Stimulated activated CD8-positive, alpha-beta memory T cell treated with anti-CD3 and anti-CD28 coated beads, Interleukin-12 subunit alpha, Interleukin-12 subunit beta, amount 100 ng/mL, for 4 hours (primary cell): ENCODE data around the gene DESI2.

Source experiments
- DNase-seq: peaks from one replicate; pipeline ENCODE4 v3.0.0-alpha.2; 2020; ENCODE audit warnings: low read depth

The DESI2 gene

GRCh38 chr1:244755673-244756072, 102.7 kb downstream of the DESI2 start:
- DNase-seq = no peak

DNA sequence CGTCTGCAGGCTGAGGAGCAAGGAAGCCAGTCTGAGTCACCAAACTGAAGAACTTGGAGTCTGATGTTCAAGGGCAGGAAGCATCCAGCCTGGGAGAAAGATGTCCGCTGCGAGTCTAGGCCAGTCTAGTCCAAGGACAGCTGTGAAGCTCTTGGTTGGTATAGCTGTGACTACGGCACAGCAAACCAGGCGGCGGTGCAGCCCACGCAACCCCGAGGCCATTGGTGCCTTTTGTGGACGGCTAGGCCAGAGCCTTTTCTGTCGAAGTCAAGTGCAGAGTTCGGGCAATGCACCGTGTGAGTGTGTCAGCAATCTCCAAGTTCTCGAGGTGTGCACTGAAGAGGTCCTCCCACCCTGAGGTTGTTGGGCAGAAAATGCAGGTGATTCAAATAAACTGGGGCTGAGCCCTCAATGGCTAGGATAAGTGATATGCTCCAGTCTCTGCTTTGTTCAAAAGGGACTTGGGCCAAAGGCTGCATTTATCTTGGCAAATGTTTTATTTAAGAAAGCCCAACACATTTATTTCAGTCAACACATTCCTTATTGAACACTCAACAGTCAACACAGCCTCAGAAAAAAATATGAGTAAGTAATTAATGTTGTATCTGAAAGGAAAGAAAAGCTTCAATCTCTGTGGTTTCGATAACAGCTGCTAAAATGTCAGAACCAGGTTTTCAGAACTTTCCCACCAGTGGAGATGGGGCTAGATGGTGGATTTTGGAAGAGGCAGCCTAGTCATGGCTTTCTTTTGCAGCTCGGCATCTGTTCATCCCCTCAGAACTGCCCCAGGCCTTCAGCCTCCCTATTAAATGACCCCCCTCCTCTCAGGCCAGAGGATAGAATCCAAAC, 104.4 kb downstream of the DESI2 start:
- DNase-seq = no peak
